Measurements from ENCODE around the gene GRB10.
"Not testable (repeated sequence)": the region's sequence is repeated elsewhere in the genome, so short reads cannot be mapped to it uniquely, and the experiment has no call there.

GRB10 gene

DNA sequence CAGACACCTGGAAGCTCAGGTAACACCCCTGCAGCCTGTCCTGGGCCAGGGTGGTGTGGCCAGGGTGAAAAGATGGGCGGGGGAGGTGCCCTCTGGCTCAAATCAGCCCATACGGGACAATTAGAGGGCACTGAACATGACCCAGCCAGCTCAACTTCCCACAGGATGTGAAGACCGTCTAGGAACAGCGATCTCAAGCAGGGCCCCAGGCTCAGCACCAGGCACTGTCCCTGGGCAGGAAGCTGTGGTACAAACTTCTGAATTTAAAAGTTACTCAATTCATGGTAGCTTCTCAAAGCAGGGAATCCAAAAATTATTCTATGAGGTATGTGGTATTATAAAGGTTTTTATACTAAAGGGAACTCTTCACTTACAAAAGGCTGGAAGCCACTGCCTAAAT lies 5.1 kb upstream of the GRB10 start:
- peaks cover 20% of the 10 kb centered on the region for H3K4me1 ChIP-seq (ENCODE audit: control insufficient read depth, insufficient read depth, low read length)
- H3K27me3 ChIP-seq (ENCODE audit: control insufficient read depth, insufficient read depth, low read length) = no peaks in the 10 kb centered on the region
- H3K9ac ChIP-seq (ENCODE audit: low read depth, low read length) = no peak overlapping the region
- H3K4me2 ChIP-seq (ENCODE audit: low read length) = no peak overlapping the region
- no peaks in the 10 kb centered on the region for H3K36me3 ChIP-seq (ENCODE audit: insufficient read depth, low read length)
- H3K4me3 ChIP-seq (ENCODE audit: low read length) = no peak overlapping the region
- no peaks in the 10 kb centered on the region for H3K9me3 ChIP-seq (replicated peaks; ENCODE audit: low read length)

GRCh38 chr7:50785346-50785745 lies 2.6 kb upstream of the GRB10 start:
- no peaks in the 10 kb centered on the region for H3K36me3 ChIP-seq (ENCODE audit: insufficient read depth, low read length)
- H3K27me3 ChIP-seq (ENCODE audit: control insufficient read depth, insufficient read depth, low read length) = no peaks in the 10 kb centered on the region
- H3K4me2 ChIP-seq (ENCODE audit: low read length) = no peak overlapping the region
- no peak overlapping the region for H3K4me3 ChIP-seq (ENCODE audit: low read length)
- H3K9ac ChIP-seq (ENCODE audit: low read depth, low read length) = no peak overlapping the region
- H3K4me1 ChIP-seq (ENCODE audit: control insufficient read depth, insufficient read depth, low read length) = peaks cover 6% of the 10 kb centered on the region
- H3K9me3 ChIP-seq (replicated peaks; ENCODE audit: low read length) = no peaks in the 10 kb centered on the region

DNA sequence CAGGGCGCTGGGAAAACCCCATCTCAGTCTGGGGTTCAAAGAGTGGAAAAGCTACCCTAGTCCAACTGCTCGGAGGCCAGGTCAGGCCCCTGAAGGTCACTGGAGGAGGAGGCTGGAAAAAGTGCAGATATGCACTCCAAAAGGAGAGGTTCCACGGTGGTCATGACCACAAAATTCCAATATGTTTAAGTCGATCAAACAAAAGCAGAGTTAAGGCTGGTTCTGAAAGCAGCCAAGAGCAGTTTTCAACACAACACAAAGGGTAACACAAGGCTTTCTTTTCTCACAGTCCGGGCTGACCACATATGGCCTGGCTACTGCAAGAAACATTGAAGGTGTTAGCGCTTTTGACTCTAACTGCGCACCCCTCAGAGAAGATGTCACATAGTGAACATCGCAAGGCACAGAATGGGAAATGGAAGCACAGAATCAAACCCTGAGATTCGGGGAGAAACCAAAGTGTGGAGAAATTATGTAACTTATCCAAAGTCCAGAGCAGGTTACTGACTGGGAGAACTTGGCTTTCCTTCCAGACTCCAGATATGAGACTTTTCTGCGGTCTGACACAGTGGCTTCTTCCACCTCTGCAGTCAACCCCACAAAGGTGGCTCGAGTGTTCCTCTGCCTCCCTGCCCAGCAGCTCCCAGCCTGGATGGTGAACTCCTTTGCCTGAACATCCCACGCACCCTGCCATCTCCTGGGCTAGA lies 1.3 kb upstream of the GRB10 start:
- H3K9ac ChIP-seq (ENCODE audit: low read depth, low read length) = no peak overlapping the region
- no peaks in the 10 kb centered on the region for H3K9me3 ChIP-seq (replicated peaks; ENCODE audit: low read length)
- H3K27me3 ChIP-seq (ENCODE audit: control insufficient read depth, insufficient read depth, low read length) = no peaks in the 10 kb centered on the region
- H3K4me1 ChIP-seq (ENCODE audit: control insufficient read depth, insufficient read depth, low read length) = peaks cover 2% of the 10 kb centered on the region
- no peaks in the 10 kb centered on the region for H3K36me3 ChIP-seq (ENCODE audit: insufficient read depth, low read length)
- H3K4me2 ChIP-seq (ENCODE audit: low read length) = no peak overlapping the region
- no peak overlapping the region for H3K4me3 ChIP-seq (ENCODE audit: low read length)

DNA sequence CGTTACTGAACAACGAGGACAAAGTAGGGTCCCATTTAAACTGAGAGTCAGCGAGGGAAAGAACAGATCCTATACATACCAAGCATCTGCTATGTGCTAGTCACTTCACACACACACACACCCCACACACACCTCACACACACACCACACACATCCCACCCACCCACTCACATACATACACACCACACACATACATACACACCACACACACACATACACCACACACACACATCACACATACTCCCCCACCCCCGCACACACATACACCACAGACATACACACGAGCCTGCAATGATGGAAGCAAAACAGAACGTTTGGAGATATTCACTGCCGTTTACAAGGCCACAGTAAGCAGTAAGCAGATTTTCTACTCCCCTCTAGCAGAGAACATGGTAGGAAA lies 607 bp upstream of the GRB10 start:
- Histone ChIP-seq H3K9ac (ENCODE audit: low read depth, low read length) (peak overlapping the region; percentile 67), H3K4me3 (ENCODE audit: low read length) (peak overlapping the region; percentile 69)

DNA sequence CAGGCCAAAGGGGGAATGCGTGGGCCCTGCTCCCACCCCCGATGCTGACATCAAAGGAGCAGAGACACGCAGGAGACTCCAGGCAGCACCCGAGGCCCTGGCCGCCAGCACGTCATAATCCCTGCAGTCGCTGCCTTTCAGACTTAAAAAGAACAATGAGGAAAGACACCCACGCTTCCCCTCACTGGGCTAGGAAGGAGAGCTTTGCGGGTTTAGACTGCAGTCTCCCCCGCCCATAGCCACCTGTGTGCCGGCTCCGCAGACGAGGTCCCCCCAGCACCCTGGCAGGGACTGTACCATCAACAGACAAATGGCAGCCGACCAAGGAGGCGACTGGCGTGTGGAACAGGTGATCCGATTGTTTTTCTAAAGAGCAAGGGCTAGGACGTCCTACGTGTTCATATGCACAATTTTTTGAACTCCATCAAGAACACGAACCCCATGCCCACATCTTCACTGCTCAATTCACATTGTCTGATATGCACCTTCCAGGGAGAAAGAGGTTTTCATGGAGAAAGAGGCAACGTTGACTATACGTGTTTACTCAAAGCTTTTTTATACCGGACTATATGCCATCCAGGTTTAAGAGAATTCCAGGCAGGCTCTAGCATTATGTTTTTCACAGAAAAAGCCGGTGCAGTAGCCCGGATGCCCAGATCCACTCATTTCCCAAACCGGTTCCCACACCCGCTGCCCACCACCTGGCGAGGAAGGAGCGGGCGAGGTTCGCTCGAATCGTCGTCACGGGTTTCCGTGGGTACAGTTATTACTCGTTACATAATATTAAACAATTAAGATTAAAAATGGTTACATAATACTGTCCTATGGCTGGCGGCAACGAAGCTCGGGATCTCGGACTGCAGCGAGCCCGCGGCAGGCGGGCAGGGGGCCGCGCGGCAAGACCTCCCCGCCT lies 1.1 kb downstream of the GRB10 start:
- Histone ChIP-seq H3K4me3 (ENCODE audit: low read length) (peak overlapping the region; percentile 69), H3K4me2 (ENCODE audit: low read length) (peak overlapping the region; percentile 83), H3K36me3 (ENCODE audit: insufficient read depth, low read length) (no peaks in the 10 kb centered on the region), H3K4me1 (ENCODE audit: control insufficient read depth, insufficient read depth, low read length) (peaks cover 2% of the 10 kb centered on the region), H3K27me3 (ENCODE audit: control insufficient read depth, insufficient read depth, low read length) (no peaks in the 10 kb centered on the region), H3K9me3 (replicated peaks; ENCODE audit: low read length) (no peaks in the 10 kb centered on the region), H3K9ac (ENCODE audit: low read depth, low read length) (no peak overlapping the region)

More for the DNA sequence above, 607 bp upstream of the GRB10 start:
- Histone ChIP-seq H3K4me1 (ENCODE audit: control insufficient read depth, insufficient read depth, low read length) (peaks cover 2% of the 10 kb centered on the region), H3K36me3 (ENCODE audit: insufficient read depth, low read length) (no peaks in the 10 kb centered on the region), H3K27me3 (ENCODE audit: control insufficient read depth, insufficient read depth, low read length) (no peaks in the 10 kb centered on the region), H3K9me3 (replicated peaks; ENCODE audit: low read length) (no peaks in the 10 kb centered on the region), H3K4me2 (ENCODE audit: low read length) (peak overlapping the region; percentile 83)

DNA sequence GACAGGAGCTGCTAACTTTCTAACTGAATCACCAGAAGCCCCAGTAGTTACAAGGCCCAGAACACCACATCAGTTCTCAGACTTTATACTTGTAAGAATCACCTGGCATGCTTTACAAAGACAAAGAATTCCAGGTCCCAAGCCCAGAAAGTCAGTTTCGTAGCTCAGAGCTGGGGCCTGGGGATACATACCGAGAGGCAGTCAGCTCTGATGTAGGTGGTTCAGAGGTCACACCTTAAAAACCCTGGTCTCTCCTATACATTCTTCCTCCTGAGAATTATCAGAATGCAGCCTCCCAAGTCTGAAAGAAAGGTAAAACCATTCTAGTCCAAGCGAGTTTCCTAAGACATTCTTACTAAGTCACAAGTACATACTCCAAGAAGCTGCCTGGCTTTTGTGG lies 2.3 kb downstream of the GRB10 start:
- peaks cover 2% of the 10 kb centered on the region for H3K4me1 ChIP-seq (ENCODE audit: control insufficient read depth, insufficient read depth, low read length)
- no peaks in the 10 kb centered on the region for H3K36me3 ChIP-seq (ENCODE audit: insufficient read depth, low read length)
- H3K4me3 ChIP-seq (ENCODE audit: low read length) = no peak overlapping the region
- no peak overlapping the region for H3K4me2 ChIP-seq (ENCODE audit: low read length)
- H3K9me3 ChIP-seq (replicated peaks; ENCODE audit: low read length) = no peaks in the 10 kb centered on the region
- no peaks in the 10 kb centered on the region for H3K27me3 ChIP-seq (ENCODE audit: control insufficient read depth, insufficient read depth, low read length)
- no peak overlapping the region for H3K9ac ChIP-seq (ENCODE audit: low read depth, low read length)

DNA sequence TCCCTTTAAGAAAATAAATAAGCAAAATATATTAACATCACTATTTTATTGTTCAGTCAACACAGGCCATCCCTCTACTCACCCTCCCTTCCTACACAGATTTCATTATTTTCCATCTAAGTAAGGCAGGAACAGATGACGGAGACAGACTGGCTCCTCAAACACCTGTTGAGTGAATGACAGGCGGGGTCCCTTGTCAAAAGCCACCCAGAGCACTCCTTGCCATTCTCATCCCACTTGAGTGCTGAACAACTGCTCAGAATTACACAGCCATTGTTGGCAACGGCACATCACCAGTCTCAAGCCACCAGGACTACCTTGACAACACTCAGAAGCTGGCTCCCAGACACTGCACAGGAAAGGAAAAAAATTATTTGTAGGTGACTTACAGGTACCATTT lies 3.3 kb downstream of the GRB10 start:
- no peak overlapping the region for H3K9ac ChIP-seq (ENCODE audit: low read depth, low read length)
- H3K4me3 ChIP-seq (ENCODE audit: low read length) = no peak overlapping the region
- no peaks in the 10 kb centered on the region for H3K36me3 ChIP-seq (ENCODE audit: insufficient read depth, low read length)
- H3K4me1 ChIP-seq (ENCODE audit: control insufficient read depth, insufficient read depth, low read length) = peaks cover 2% of the 10 kb centered on the region
- H3K9me3 ChIP-seq (replicated peaks; ENCODE audit: low read length) = no peaks in the 10 kb centered on the region
- H3K4me2 ChIP-seq (ENCODE audit: low read length) = no peak overlapping the region
- H3K27me3 ChIP-seq (ENCODE audit: control insufficient read depth, insufficient read depth, low read length) = no peaks in the 10 kb centered on the region

DNA sequence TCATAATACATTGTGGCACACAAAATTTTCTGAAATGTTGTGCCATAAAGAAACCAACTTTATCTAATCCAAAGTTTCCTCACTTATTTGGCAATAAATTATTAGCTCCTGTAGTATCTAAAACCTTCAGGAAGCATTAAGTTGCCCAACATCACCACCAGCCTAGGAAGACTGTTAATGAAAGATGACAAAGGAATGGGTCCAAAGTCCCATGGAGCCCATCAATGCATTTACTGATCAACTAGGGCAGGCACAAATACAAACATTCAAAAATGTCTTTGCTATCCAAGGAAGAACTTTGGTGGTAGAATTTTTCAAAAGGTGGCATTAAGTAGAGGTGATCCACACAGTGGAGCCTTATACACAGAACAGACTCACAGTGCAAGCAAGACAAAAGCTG lies 4.5 kb downstream of the GRB10 start:
- Histone ChIP-seq H3K9ac (ENCODE audit: low read depth, low read length) (no peak overlapping the region), H3K4me3 (ENCODE audit: low read length) (no peak overlapping the region), H3K27me3 (ENCODE audit: control insufficient read depth, insufficient read depth, low read length) (no peaks in the 10 kb centered on the region), H3K9me3 (replicated peaks; ENCODE audit: low read length) (no peaks in the 10 kb centered on the region), H3K36me3 (ENCODE audit: insufficient read depth, low read length) (no peaks in the 10 kb centered on the region), H3K4me2 (ENCODE audit: low read length) (no peak overlapping the region), H3K4me1 (ENCODE audit: control insufficient read depth, insufficient read depth, low read length) (peaks cover 2% of the 10 kb centered on the region)

- Histone ChIP-seq H3K36me3 (ENCODE audit: insufficient read depth, low read length) (no peaks in the 10 kb centered on the region), H3K4me1 (ENCODE audit: control insufficient read depth, insufficient read depth, low read length) (peaks cover 2% of the 10 kb centered on the region), H3K4me2 (ENCODE audit: low read length) (no peak overlapping the region), H3K27me3 (ENCODE audit: control insufficient read depth, insufficient read depth, low read length) (no peaks in the 10 kb centered on the region), H3K4me3 (ENCODE audit: low read length) (no peak overlapping the region), H3K9me3 (replicated peaks; ENCODE audit: low read length) (no peaks in the 10 kb centered on the region), H3K9ac (ENCODE audit: low read depth, low read length) (no peak overlapping the region)
Measured at GRCh38 chr7:50775836-50776235, 6.9 kb downstream of the GRB10 start.

DNA sequence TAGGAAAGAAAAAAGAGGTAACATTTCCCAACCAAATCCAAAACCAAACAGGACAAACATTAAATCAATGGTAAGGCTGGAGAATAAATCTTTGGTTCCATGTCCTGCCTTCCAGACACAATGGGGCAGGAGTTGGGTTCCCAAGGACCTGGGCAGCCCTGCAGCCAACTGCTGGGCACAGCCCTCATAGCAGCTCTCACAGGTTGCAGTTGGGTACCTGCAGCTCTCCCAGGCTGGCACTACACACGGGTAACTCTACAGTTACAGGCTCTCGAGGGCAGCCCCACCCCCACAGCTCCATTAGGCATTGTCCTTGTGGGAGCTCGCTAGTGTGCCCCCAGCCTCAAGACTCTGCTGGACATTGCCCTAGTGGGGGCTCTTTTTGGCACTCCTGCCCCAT lies 7.5 kb downstream of the GRB10 start:
- Histone ChIP-seq H3K4me2 (ENCODE audit: low read length) (no peak overlapping the region), H3K4me1 (ENCODE audit: control insufficient read depth, insufficient read depth, low read length) (peaks cover 2% of the 10 kb centered on the region), H3K27me3 (ENCODE audit: control insufficient read depth, insufficient read depth, low read length) (no peaks in the 10 kb centered on the region), H3K36me3 (ENCODE audit: insufficient read depth, low read length) (no peaks in the 10 kb centered on the region), H3K9ac (ENCODE audit: low read depth, low read length) (no peak overlapping the region), H3K9me3 (replicated peaks; ENCODE audit: low read length) (no peaks in the 10 kb centered on the region), H3K4me3 (ENCODE audit: low read length) (no peak overlapping the region)

DNA sequence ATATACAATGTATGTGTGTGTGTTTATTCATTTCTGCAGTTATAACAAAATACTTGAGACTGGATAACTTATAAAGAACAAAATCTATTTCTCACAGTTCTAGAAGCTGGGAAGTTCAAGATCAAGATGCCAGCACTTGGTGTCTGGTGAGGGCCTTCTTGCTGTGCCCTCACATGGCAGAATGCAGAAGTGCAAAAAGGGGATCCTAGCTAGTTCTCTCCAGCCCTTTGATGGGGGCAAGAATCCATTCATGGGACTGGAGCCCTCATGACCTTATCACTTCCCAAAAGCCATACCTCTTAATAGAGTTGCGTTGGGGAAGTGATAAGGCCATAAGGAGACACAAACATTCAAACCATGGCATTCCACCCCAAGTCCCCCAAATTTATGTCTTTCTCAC lies 8.4 kb downstream of the GRB10 start:
- no peak overlapping the region for H3K9ac ChIP-seq (ENCODE audit: low read depth, low read length)
- no peak overlapping the region for H3K4me3 ChIP-seq (ENCODE audit: low read length)
- H3K36me3 ChIP-seq (ENCODE audit: insufficient read depth, low read length) = no peaks in the 10 kb centered on the region
- no peaks in the 10 kb centered on the region for H3K27me3 ChIP-seq (ENCODE audit: control insufficient read depth, insufficient read depth, low read length)
- H3K4me2 ChIP-seq (ENCODE audit: low read length) = no peak overlapping the region
- H3K4me1 ChIP-seq (ENCODE audit: control insufficient read depth, insufficient read depth, low read length) = no peaks in the 10 kb centered on the region
- H3K9me3 ChIP-seq (replicated peaks; ENCODE audit: low read length) = no peaks in the 10 kb centered on the region

GRCh38 chr7:50773071-50773470 lies 9.6 kb downstream of the GRB10 start:
- H3K9ac ChIP-seq (ENCODE audit: low read depth, low read length); H3K4me3 ChIP-seq (ENCODE audit: low read length); H3K4me2 ChIP-seq (ENCODE audit: low read length); H3K36me3 ChIP-seq (ENCODE audit: insufficient read depth, low read length); H3K9me3 ChIP-seq (replicated peaks; ENCODE audit: low read length); H3K27me3 ChIP-seq (ENCODE audit: control insufficient read depth, insufficient read depth, low read length); H3K4me1 ChIP-seq (ENCODE audit: control insufficient read depth, insufficient read depth, low read length): not testable (repeated sequence)

Measured in skeletal muscle satellite cell (primary cell).